ENCODE measurements around the gene DCUN1D5. TPM values are rescaled to one million over a fixed set of nuclear protein-coding genes. Genes with fewer than 3 reads are reported as not detected.
A peak's percentile ranks its signal among the peaks of the same experiment; 100 is the strongest.

Gene DCUN1D5
- total and polyA plus RNA-seq, 9 donors = 28.1 to 39.6 (median 36.1) TPM

DNA sequence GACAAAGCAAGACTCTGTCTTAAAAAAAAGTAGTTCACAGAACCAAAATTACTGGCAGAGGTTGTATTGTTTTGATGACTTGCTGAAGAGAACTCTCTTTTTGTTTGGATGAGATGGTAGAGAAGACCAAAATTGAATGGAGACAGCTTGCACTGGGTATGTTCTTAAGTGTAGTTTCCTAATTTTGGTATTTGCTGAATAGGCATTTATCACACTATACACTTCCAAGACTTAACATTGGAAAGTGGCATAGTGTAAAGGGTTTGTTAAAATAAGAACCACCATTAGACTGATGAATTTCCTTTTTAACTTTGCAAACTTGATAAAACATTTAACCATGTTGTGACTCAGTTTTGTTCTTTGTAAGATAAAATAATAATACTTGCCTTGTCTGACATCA, 5.3 kb upstream of the DCUN1D5 start:
- Histone ChIP-seq H3K9me3 (replicated peaks; ENCODE audit: control insufficient read depth, low read depth, low read length) (no peaks in the 10 kb centered on the region), H3K36me3 (ENCODE audit: control insufficient read depth, insufficient read depth, low read length) (no peaks in the 10 kb centered on the region), H3K27me3 (ENCODE audit: control insufficient read depth, insufficient read depth, low read length) (peaks cover 9% of the 10 kb centered on the region), H3K4me1 (ENCODE audit: control insufficient read depth, insufficient read depth, low read length) (peaks cover 2% of the 10 kb centered on the region), H3K27ac (ENCODE audit: low read length) (no peak overlapping the region), H3K4me3 (ENCODE audit: low read length) (no peak overlapping the region)
- DNase-seq = no peak

DNA sequence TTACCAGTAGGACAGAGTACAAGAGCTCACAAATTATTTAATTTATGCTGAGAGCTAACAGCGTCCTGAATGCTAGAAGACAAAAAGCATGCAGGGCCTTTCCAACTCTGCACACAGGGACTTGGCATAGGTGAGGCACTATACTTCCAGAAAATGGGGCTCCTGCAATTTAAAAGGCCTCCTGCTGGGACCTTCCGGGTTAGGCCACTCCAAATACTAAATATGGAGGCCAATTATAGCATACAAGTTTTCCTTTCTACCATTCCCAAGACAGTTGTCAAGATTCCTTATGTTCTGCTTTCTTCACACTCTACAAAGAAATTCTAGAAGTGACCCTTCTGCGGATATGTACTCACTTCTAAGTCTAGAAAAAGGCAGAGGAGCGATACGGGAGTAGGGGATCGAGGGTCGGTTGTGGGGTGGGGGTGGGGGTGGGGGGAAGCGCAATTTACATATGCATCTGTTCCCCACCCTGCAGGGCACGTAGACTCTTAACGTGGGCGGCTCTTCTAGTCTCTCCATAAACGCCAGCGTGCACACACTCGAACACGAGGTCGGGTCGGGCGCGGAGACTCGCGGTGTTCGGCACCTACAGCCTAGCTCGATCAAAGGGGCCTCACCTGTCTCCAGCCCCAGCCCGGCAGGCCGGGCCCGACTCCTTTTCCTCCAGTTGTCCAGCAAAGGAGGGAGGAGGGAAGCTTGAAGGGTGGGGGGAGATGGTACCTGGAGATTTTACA, 728 bp downstream of the DCUN1D5 start:
- Histone ChIP-seq H3K36me3 (ENCODE audit: control insufficient read depth, insufficient read depth, low read length) (peaks cover 6% of the 10 kb centered on the region), H3K27me3 (ENCODE audit: control insufficient read depth, insufficient read depth, low read length) (peaks cover 2% of the 10 kb centered on the region), H3K4me3 (ENCODE audit: low read length) (peak overlapping the region; percentile 91), H3K9me3 (replicated peaks; ENCODE audit: control insufficient read depth, low read depth, low read length) (no peaks in the 10 kb centered on the region), H3K4me1 (ENCODE audit: control insufficient read depth, insufficient read depth, low read length) (peaks cover 10% of the 10 kb centered on the region), H3K27ac (ENCODE audit: low read length) (peak overlapping the region; percentile 76)
- WGBS (ENCODE audit: insufficient coverage) = 0% methylated on average over 10 of the region's 26 CpGs
- DNase-seq = peak; percentile 36

DNA sequence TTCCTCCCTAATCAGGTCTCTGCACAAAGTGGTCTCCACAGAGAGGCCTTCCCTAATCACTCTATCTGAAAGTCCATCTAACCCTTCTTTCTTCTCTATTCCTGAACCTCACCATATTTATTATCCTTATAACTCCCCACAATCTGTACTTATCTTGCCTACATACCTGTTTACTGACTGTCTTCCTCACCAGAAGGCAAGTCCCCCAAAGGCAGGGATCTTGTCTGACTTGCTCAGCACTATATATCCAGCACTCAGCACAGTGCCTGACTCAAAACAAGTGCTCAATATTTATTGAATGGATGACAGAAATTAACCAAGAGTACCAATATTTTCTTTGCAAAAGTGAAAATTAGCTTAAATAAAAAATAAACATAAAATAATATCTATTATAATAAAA, 5.5 kb downstream of the DCUN1D5 start:
- peaks cover 8% of the 10 kb centered on the region for H3K4me1 ChIP-seq (ENCODE audit: control insufficient read depth, insufficient read depth, low read length)
- no peaks in the 10 kb centered on the region for H3K27me3 ChIP-seq (ENCODE audit: control insufficient read depth, insufficient read depth, low read length)
- no peak overlapping the region for H3K4me3 ChIP-seq (ENCODE audit: low read length)
- H3K36me3 ChIP-seq (ENCODE audit: control insufficient read depth, insufficient read depth, low read length) = peaks cover 11% of the 10 kb centered on the region
- no peak overlapping the region for H3K27ac ChIP-seq (ENCODE audit: low read length)
- DNase-seq = no peak
- H3K9me3 ChIP-seq (replicated peaks; ENCODE audit: control insufficient read depth, low read depth, low read length) = no peaks in the 10 kb centered on the region

DNA sequence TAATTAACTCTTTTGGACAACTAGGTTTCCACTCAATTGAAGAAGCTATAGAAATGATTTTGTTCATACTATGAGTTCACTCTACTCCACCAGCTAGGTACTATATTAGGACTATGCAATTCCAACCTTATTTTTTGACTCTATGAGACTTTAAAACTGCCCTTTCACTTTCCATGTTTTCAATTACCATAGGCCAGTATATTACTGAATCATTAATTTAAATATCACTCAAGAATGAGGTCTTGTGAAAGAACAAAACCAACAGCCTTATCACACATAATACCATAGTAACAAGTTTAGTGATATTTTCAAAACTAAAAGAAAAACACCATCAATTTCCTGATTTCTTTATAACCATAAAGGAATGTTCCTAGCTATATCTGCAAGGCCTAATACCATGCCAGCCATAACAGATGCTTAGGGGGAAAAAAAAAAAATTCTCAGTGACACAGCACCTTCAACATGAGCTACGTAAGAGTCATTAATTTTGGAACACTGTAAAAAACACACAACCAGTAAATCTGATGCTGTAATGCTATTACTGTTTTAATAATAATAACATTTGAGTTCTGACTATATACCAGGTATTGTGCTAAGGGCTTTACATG, 6.1 kb downstream of the DCUN1D5 start:
- H3K4me1 ChIP-seq (ENCODE audit: control insufficient read depth, insufficient read depth, low read length) = peaks cover 5% of the 10 kb centered on the region
- DNase-seq = no peak
- no CpG with 5 or more reads among the region's 1 CpG for WGBS (ENCODE audit: insufficient coverage)
- H3K27me3 ChIP-seq (ENCODE audit: control insufficient read depth, insufficient read depth, low read length) = no peaks in the 10 kb centered on the region
- no peak overlapping the region for H3K27ac ChIP-seq (ENCODE audit: low read length)
- no peaks in the 10 kb centered on the region for H3K9me3 ChIP-seq (replicated peaks; ENCODE audit: control insufficient read depth, low read depth, low read length)
- H3K36me3 ChIP-seq (ENCODE audit: control insufficient read depth, insufficient read depth, low read length) = peaks cover 11% of the 10 kb centered on the region
- no peak overlapping the region for H3K4me3 ChIP-seq (ENCODE audit: low read length)

DNA sequence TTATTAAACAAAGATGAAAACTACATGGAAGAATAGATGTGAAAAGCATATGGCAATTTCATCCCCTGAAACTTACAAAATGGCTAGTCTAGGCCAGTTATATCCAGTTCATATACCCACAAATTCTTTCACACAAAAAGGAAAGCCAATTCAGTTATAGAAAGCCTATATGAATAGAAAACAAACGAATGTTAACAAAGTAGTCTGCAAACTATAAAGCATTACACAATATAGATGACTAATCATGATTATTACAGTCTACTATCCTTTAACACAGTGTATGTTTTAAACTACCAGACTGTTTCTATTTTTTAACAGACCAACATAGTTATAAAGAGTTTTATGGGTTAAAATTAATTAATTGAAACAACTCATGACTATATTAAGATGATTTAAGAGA, 12.1 kb downstream of the DCUN1D5 start:
- DNase-seq = no peak
- H3K27ac ChIP-seq (ENCODE audit: low read length) = no peak overlapping the region
- no peaks in the 10 kb centered on the region for H3K27me3 ChIP-seq (ENCODE audit: control insufficient read depth, insufficient read depth, low read length)
- H3K36me3 ChIP-seq (ENCODE audit: control insufficient read depth, insufficient read depth, low read length) = peaks cover 16% of the 10 kb centered on the region
- no CpG with 5 or more reads among the region's 1 CpG for WGBS (ENCODE audit: insufficient coverage)
- H3K4me1 ChIP-seq (ENCODE audit: control insufficient read depth, insufficient read depth, low read length) = no peaks in the 10 kb centered on the region
- H3K9me3 ChIP-seq (replicated peaks; ENCODE audit: control insufficient read depth, low read depth, low read length) = no peaks in the 10 kb centered on the region
- H3K4me3 ChIP-seq (ENCODE audit: low read length) = no peak overlapping the region

DNA sequence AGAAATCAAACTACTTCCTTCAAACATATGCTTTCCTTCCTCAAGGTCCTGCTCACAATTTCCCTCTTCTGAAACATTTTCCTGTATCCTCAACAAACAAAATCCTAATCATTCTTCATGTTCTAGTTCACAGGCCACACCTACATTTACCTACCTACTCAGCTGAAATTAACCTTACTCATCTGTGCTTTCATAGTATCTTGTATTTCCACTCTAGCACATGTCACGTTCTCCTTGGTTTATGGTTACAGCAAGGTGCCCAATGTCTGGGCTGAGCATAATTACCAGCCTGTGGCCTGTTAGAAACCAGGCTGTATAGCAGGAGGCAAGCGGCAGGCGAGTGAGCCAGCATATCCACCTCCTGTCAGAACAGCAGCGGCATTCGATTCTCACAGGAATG, 13.2 kb downstream of the DCUN1D5 start:
- WGBS (ENCODE audit: insufficient coverage) = 93% methylated on average over 3 of the region's 5 CpGs

DNA sequence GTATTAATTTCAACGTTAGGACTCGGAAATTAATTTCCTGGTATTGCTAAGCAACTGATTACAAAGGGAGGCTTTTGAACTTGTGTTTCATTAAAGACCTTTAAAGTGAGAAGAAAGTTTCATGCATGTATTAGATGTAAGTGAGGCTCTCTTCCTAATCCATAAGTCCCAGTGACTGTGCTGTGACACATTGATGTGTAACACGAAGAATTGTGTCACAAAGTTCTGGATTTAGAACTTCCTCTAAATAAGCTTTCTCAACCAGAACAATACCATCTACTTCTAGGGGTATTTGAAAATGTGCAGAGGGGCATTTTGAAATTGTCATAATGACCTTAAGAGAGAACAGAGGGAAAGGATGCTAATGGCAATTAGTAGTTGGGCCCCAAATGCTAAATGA, 14.4 kb downstream of the DCUN1D5 start:
- no peaks in the 10 kb centered on the region for H3K27me3 ChIP-seq (ENCODE audit: control insufficient read depth, insufficient read depth, low read length)
- 100% methylated on average over 1 of the region's 3 CpGs for WGBS (ENCODE audit: insufficient coverage)
- no peaks in the 10 kb centered on the region for H3K4me1 ChIP-seq (ENCODE audit: control insufficient read depth, insufficient read depth, low read length)
- no peaks in the 10 kb centered on the region for H3K9me3 ChIP-seq (replicated peaks; ENCODE audit: control insufficient read depth, low read depth, low read length)
- H3K36me3 ChIP-seq (ENCODE audit: control insufficient read depth, insufficient read depth, low read length) = peaks cover 13% of the 10 kb centered on the region
- no peak overlapping the region for H3K4me3 ChIP-seq (ENCODE audit: low read length)
- DNase-seq = no peak
- H3K27ac ChIP-seq (ENCODE audit: low read length) = no peak overlapping the region

More for the DNA sequence above, 13.2 kb downstream of the DCUN1D5 start:
- H3K4me3 ChIP-seq (ENCODE audit: low read length) = no peak overlapping the region
- no peaks in the 10 kb centered on the region for H3K4me1 ChIP-seq (ENCODE audit: control insufficient read depth, insufficient read depth, low read length)
- H3K27me3 ChIP-seq (ENCODE audit: control insufficient read depth, insufficient read depth, low read length) = no peaks in the 10 kb centered on the region
- H3K9me3 ChIP-seq (replicated peaks; ENCODE audit: control insufficient read depth, low read depth, low read length) = no peaks in the 10 kb centered on the region
- DNase-seq = no peak
- peaks cover 13% of the 10 kb centered on the region for H3K36me3 ChIP-seq (ENCODE audit: control insufficient read depth, insufficient read depth, low read length)
- no peak overlapping the region for H3K27ac ChIP-seq (ENCODE audit: low read length)

DNA sequence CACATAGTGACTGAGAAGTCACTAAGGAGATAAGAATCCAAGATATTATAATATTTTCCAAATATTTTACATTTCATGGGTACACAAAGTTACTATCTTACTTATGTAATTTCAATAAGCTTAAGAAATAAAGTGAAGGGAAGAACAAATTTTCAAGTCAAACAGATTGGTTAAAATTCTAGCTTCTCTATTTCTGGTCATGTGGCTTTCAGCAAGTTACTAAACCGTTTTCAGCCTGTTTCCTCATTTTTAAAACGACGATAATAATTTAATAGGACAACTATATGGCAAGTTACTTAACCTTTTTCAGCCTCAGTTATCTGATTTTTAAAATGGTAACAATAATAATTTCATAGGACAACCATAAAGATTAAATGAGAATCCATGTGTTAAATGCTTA, 15.6 kb downstream of the DCUN1D5 start:
- peaks cover 13% of the 10 kb centered on the region for H3K36me3 ChIP-seq (ENCODE audit: control insufficient read depth, insufficient read depth, low read length)
- H3K9me3 ChIP-seq (replicated peaks; ENCODE audit: control insufficient read depth, low read depth, low read length) = no peaks in the 10 kb centered on the region
- no peak overlapping the region for H3K27ac ChIP-seq (ENCODE audit: low read length)
- no CpG with 5 or more reads among the region's 3 CpGs for WGBS (ENCODE audit: insufficient coverage)
- H3K27me3 ChIP-seq (ENCODE audit: control insufficient read depth, insufficient read depth, low read length) = no peaks in the 10 kb centered on the region
- DNase-seq = no peak
- no peak overlapping the region for H3K4me3 ChIP-seq (ENCODE audit: low read length)
- H3K4me1 ChIP-seq (ENCODE audit: control insufficient read depth, insufficient read depth, low read length) = no peaks in the 10 kb centered on the region

DNA sequence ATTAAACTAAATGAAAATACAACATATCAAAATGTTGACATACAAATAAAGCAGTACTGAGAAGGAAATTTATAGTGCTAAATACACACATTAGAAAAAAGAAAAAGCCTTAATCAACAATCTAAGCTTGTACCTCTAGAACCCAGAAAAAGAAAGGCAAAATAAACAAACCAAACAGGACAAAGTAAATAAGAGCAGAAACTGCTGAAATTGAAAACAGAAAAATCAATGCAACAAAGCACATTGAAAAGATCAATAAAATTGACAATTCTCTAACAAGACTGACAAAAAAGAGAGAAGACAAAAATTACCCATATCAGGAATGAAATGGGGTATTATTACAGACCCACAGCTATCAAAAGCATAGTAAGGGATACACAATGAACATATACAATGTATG, 21.0 kb downstream of the DCUN1D5 start:
- H3K36me3 ChIP-seq (ENCODE audit: control insufficient read depth, insufficient read depth, low read length) = no peaks in the 10 kb centered on the region

DNA sequence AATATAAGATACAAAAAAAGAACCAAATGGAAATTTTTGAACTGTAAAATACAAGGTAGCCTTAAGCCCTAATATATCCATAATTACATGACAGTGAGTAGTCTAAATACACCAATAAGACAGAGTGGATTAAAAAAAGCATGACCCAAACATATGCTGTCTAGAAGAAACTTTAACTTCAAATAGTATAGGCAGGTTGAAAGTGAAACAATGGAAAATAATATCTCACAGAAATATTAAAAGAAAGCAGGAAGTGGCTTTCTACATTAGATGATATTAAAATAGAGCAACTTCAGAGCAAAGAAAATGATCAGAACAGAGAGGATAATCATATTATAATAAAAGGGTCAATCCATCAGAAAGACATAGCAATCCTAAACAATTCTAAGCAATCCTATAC, 21.8 kb downstream of the DCUN1D5 start:
- Histone ChIP-seq H3K36me3 (ENCODE audit: control insufficient read depth, insufficient read depth, low read length) (no peaks in the 10 kb centered on the region), H3K4me3 (ENCODE audit: low read length) (no peak overlapping the region), H3K27ac (ENCODE audit: low read length) (no peak overlapping the region), H3K9me3 (replicated peaks; ENCODE audit: control insufficient read depth, low read depth, low read length) (no peaks in the 10 kb centered on the region), H3K27me3 (ENCODE audit: control insufficient read depth, insufficient read depth, low read length) (no peaks in the 10 kb centered on the region), H3K4me1 (ENCODE audit: control insufficient read depth, insufficient read depth, low read length) (no peaks in the 10 kb centered on the region)
- no peak for DNase-seq

More for the DNA sequence above, 21.0 kb downstream of the DCUN1D5 start:
- no peaks in the 10 kb centered on the region for H3K9me3 ChIP-seq (replicated peaks; ENCODE audit: control insufficient read depth, low read depth, low read length)
- no peak overlapping the region for H3K27ac ChIP-seq (ENCODE audit: low read length)
- no peaks in the 10 kb centered on the region for H3K4me1 ChIP-seq (ENCODE audit: control insufficient read depth, insufficient read depth, low read length)
- H3K27me3 ChIP-seq (ENCODE audit: control insufficient read depth, insufficient read depth, low read length) = no peaks in the 10 kb centered on the region
- H3K4me3 ChIP-seq (ENCODE audit: low read length) = no peak overlapping the region
- no peak for DNase-seq

DNA sequence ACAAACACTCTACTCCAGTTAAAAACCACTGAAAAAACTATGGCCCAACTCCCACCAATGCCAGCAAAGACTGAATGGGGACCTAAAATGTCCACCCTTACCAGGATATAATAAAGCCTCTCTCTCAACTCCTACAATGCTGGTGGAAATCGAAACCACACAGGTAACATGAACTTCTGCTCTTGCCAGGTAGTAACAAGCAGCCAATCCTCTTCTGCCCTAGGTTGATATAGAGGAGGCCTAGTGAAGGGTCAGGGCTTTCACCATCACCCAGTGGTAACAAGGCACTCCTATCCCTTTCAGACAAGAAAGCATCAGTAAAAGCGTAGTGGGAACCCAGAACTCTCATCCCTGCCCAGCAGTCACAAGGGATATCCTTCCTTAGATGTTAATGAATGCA, 22.6 kb downstream of the DCUN1D5 start:
- H3K27me3 ChIP-seq (ENCODE audit: control insufficient read depth, insufficient read depth, low read length) = no peaks in the 10 kb centered on the region
- H3K36me3 ChIP-seq (ENCODE audit: control insufficient read depth, insufficient read depth, low read length) = no peaks in the 10 kb centered on the region
- no peak overlapping the region for H3K4me3 ChIP-seq (ENCODE audit: low read length)
- no CpG with 5 or more reads among the region's 2 CpGs for WGBS (ENCODE audit: insufficient coverage)
- H3K4me1 ChIP-seq (ENCODE audit: control insufficient read depth, insufficient read depth, low read length) = no peaks in the 10 kb centered on the region
- no peak for DNase-seq
- no peak overlapping the region for H3K27ac ChIP-seq (ENCODE audit: low read length)
- no peaks in the 10 kb centered on the region for H3K9me3 ChIP-seq (replicated peaks; ENCODE audit: control insufficient read depth, low read depth, low read length)

Measured in muscle of leg (tissue), 11 donors.